ENCODE results near the gene XKR3.
A peak's percentile ranks its signal among the peaks of the same experiment; 100 is the strongest.

XKR3 gene

DNA sequence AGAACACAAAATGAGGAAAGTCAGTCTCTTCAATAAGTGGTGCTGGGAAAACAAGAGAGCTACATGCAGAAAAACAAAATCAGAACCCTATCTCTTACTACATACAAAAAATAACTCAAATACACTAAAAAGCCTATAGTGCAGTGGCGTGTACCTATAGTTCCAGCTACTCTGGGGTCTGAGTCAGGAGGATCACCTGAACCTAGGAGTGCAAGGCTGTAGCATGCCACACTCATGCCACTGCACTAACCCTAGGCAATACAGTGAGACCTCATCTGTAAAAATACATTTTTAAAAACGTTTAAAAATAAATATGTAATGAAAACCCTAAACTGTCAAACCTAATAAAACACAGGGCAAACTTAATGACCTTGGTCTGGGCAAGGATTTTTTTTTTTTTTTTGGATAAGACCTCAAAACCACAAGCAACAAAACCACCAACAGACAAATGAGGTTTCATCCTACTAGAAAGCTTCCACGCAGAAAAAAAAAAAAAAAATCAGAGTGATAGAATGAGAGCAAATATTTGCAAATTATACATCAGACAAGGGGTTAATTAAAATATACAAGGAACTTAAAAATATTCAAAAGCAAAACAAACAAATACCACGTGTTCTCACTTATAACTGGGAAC lies 35.2 kb downstream of the XKR3 start:
- Histone ChIP-seq H3K27me3 (replicated peaks; ENCODE audit: control insufficient read depth, insufficient read depth, low read length) (no peaks in the 10 kb centered on the region), H3K36me3 (ENCODE audit: control insufficient read depth, insufficient read depth, low read length) (no peaks in the 10 kb centered on the region), H3K4me3 (replicated peaks; ENCODE audit: low read depth, low read length) (no peak overlapping the region)
- DNase-seq (ENCODE audit: extremely low read depth, insufficient read length), result no peak
- TF ChIP-seq, protein P1, sequence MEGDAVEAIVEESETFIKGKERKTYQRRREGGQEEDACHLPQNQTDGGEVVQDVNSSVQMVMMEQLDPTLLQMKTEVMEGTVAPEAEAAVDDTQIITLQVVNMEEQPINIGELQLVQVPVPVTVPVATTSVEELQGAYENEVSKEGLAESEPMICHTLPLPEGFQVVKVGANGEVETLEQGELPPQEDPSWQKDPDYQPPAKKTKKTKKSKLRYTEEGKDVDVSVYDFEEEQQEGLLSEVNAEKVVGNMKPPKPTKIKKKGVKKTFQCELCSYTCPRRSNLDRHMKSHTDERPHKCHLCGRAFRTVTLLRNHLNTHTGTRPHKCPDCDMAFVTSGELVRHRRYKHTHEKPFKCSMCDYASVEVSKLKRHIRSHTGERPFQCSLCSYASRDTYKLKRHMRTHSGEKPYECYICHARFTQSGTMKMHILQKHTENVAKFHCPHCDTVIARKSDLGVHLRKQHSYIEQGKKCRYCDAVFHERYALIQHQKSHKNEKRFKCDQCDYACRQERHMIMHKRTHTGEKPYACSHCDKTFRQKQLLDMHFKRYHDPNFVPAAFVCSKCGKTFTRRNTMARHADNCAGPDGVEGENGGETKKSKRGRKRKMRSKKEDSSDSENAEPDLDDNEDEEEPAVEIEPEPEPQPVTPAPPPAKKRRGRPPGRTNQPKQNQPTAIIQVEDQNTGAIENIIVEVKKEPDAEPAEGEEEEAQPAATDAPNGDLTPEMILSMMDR (IDR thresholded peaks at IDR 0.05; ENCODE audit: insufficient read depth, low read length, poor library complexity, severe bottlenecking), result no peak

DNA sequence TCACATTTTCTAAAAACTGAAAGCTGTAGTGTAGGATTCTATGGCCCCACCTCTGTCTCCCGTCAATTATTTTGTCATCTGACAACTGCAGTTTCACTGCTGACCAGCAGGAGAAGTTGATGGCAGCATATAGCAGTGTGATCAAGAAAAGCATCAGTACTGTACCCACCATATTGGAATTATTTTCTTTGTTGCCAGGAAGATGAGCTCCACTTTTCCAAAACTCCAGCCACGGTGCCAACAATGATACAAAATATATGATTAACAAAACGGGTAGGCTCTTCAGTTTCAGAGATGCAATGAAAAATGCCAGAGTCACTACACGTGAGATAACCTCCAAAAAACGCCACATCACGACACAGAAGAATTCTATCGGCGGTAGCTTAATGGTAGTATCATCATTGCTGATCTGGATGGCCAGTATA lies 41.3 kb downstream of the XKR3 start:
- TF ChIP-seq, protein P1 (IDR thresholded peaks at IDR 0.05; ENCODE audit: insufficient read depth, low read length, poor library complexity, severe bottlenecking), result peak; percentile 11
- Histone ChIP-seq H3K36me3 (ENCODE audit: control insufficient read depth, insufficient read depth, low read length) (no peaks in the 10 kb centered on the region), H3K27me3 (replicated peaks; ENCODE audit: control insufficient read depth, insufficient read depth, low read length) (no peaks in the 10 kb centered on the region), H3K4me3 (replicated peaks; ENCODE audit: low read depth, low read length) (no peak overlapping the region)
- DNase-seq (ENCODE audit: extremely low read depth, insufficient read length), result no peak

DNA sequence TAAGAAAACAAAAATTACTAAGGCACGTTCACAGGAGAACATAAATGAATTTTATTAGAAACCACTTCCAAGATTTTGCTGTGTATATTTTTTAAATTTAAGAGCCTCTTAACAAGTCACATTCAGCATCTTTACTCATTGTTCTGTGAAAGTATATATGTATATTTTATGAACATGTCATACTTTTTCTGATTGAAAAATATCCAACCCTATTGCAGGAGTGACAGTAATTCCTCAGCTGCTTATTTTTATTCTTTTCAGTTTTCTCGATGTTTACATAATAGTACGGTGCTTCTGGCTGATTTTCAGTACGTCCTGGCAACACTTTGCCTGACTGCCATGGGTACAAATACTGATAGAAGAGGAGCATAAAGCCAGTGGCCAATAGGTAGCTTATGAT lies 41.8 kb downstream of the XKR3 start:
- TF ChIP-seq, protein P1 (IDR thresholded peaks at IDR 0.05; ENCODE audit: insufficient read depth, low read length, poor library complexity, severe bottlenecking), result no peak
- DNase-seq (ENCODE audit: extremely low read depth, insufficient read length), result no peak
- Histone ChIP-seq H3K36me3 (ENCODE audit: control insufficient read depth, insufficient read depth, low read length) (no peaks in the 10 kb centered on the region), H3K4me3 (replicated peaks; ENCODE audit: low read depth, low read length) (no peak overlapping the region), H3K27me3 (replicated peaks; ENCODE audit: control insufficient read depth, insufficient read depth, low read length) (no peaks in the 10 kb centered on the region)

DNA sequence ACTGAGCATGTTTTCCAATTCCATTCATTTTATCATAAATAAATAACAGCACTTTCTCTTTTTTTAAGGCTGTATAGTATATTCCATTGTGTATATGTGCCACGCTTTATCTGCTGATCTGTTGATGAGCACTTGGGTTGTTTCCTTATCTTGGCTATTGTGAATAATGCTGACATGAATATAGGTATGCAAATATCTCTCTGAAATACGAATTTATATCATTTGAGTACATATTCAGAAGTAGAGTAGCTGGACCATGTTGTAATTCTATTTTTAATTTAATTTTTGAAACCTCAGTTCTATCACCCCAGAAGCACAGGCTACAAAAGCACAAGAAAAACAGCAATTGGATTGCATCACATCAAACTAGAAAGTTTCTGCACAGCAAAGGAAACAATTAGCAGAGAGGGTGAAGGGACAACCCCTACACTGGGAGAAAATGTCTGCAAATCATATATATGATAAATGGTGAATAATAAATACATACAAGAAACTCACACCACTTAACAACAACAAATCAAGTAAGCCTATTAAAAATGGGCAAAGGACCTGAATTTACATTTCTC lies 43.4 kb downstream of the XKR3 start:
- Histone ChIP-seq H3K27me3 (replicated peaks; ENCODE audit: control insufficient read depth, insufficient read depth, low read length) (no peaks in the 10 kb centered on the region), H3K4me3 (replicated peaks; ENCODE audit: low read depth, low read length) (no peak overlapping the region), H3K36me3 (ENCODE audit: control insufficient read depth, insufficient read depth, low read length) (no peaks in the 10 kb centered on the region)
- TF ChIP-seq, protein P1 (IDR thresholded peaks at IDR 0.05; ENCODE audit: insufficient read depth, low read length, poor library complexity, severe bottlenecking), result no peak
- DNase-seq (ENCODE audit: extremely low read depth, insufficient read length), result no peak

DNA sequence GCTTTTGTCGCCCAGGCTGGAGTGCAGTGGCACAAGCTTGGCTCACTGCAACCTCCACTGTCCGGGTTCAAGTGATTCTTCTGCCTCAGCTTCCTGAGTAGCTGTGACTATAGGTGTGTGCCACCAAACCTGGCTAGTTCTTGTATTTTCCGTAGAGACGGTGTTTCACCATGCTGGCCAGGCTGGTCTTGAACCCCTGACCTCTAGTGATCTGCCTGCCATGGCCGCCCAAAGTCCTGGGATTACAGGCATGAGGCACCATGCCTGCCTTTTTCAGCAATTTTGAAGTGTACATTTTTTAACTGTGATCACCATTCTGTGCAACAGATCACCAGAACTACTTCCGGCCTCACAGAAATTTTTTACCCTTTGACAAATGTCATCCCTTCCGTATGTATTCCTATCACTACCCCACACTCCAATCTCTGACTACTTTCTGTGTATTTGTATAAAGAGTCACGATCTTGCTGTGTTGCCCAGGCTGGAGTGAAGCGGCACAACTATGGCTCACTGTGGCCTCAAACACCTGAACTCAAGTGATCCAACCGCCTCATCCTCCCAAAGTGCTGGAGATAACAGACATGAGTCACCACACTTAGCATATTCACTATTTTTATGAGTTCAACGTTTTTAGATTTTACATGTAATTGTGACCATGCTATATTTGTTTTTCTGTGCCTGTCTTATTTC lies 44.0 kb downstream of the XKR3 start:
- Histone ChIP-seq H3K27me3 (replicated peaks; ENCODE audit: control insufficient read depth, insufficient read depth, low read length) (no peaks in the 10 kb centered on the region), H3K36me3 (ENCODE audit: control insufficient read depth, insufficient read depth, low read length) (no peaks in the 10 kb centered on the region), H3K4me3 (replicated peaks; ENCODE audit: low read depth, low read length) (no peak overlapping the region)
- DNase-seq (ENCODE audit: extremely low read depth, insufficient read length), result no peak
- TF ChIP-seq, protein P1 (IDR thresholded peaks at IDR 0.05; ENCODE audit: insufficient read depth, low read length, poor library complexity, severe bottlenecking), result no peak

All from GM06990 (cell line).